ENCODE data around the gene SNTB2. TPM values are rescaled to one million over a fixed set of nuclear protein-coding genes. Genes with fewer than 3 reads are reported as not detected.

The SNTB2 gene
- total and polyA plus RNA-seq, 2 of the 4 experiments (the other 2 are of a cell fraction): 23.5 to 47.5 TPM

GRCh38 chr16:69260506-69260905 lies 73.5 kb downstream of the SNTB2 start:
- Histone ChIP-seq H3K14ac (replicated peaks; ENCODE audit: low read depth, low read length) (no peak overlapping the region), H2BK20ac (ENCODE audit: low read depth, low read length) (no peak overlapping the region), H3K18ac (ENCODE audit: low read depth, low read length) (no peak overlapping the region), H3K9ac (ENCODE audit: low read depth, low read length) (no peak overlapping the region), H2AK5ac (ENCODE audit: low read depth, low read length) (no peak overlapping the region), H3K27me3 (ENCODE audit: control insufficient read depth, insufficient read depth, low read length) (no peaks in the 10 kb centered on the region), H3K4me2 (ENCODE audit: low read depth, low read length) (no peak overlapping the region), H3K79me1 (ENCODE audit: low read depth in 1 of 2, low read length in 2 of 2) (peaks cover 26 to 59% of the 10 kb centered on the region in 2 experiments), H4K91ac (ENCODE audit: insufficient read depth, low read depth, low read length) (no peak overlapping the region), H3K4me3 (ENCODE audit: insufficient read depth, low read depth, low read length) (no peak overlapping the region), H2BK5ac (ENCODE audit: low read depth, low read length, poor library complexity, severe bottlenecking) (no peak overlapping the region), H2AFZ (replicated peaks; ENCODE audit: low read length, poor library complexity) (no peak overlapping the region), H4K20me1 (ENCODE audit: insufficient read depth, low read length) (peaks cover 12% of the 10 kb centered on the region; the same call in 1 of the 2 replicates), H3K9me3 (ENCODE audit: control insufficient read depth, insufficient read depth, low read length) (no peaks in the 10 kb centered on the region), H3K9me1 (ENCODE audit: insufficient read depth, low read length) (peaks cover 4% of the 10 kb centered on the region), H4K5ac (ENCODE audit: low read depth, low read length) (no peak overlapping the region), H2BK15ac (ENCODE audit: low read depth, low read length) (no peak overlapping the region), H3K23ac (ENCODE audit: low read depth, low read length) (no peak overlapping the region), H4K8ac (ENCODE audit: low read depth in 2 of 2, low read length in 2 of 2) (no peak overlapping the region), H2AK9ac (replicated peaks; ENCODE audit: low read depth, low read length, poor library complexity) (no peak overlapping the region), H3K27ac (ENCODE audit: insufficient read depth, low read length) (no peak overlapping the region), H3K36me3 (ENCODE audit: control insufficient read depth, insufficient read depth, low read length) (peaks cover 9% of the 10 kb centered on the region), H3K4ac (ENCODE audit: low read depth, low read length) (no peak overlapping the region), H2BK120ac (ENCODE audit: low read depth, low read length) (no peak overlapping the region), H3K56ac (ENCODE audit: extremely low read depth, insufficient read depth, low read length) (no peak overlapping the region), H3K4me1 (ENCODE audit: control insufficient read depth, insufficient read depth, low read length) (no peaks in the 10 kb centered on the region)
- TF ChIP-seq FOS (IDR thresholded peaks at IDR 0.05; ENCODE audit: low read depth, low read length) (no peak), CHD1 (IDR thresholded peaks at IDR 0.05; ENCODE audit: low read depth, low read length) (no peak), CEBPB (IDR thresholded peaks at IDR 0.05; ENCODE audit: low read depth, low read length) (no peak), BHLHE40 (IDR thresholded peaks at IDR 0.05; ENCODE audit: low read depth, low read length) (no peak), NFE2L2 (IDR thresholded peaks at IDR 0.05; ENCODE audit: low read depth, low read length) (no peak), RCOR1 (IDR thresholded peaks at IDR 0.05; ENCODE audit: insufficient replicate concordance, low read length) (no peak), MXI1 (IDR thresholded peaks at IDR 0.05; ENCODE audit: borderline replicate concordance, low read depth, low read length) (no peak), USF2 (IDR thresholded peaks at IDR 0.05; ENCODE audit: low read depth, low read length) (no peak), RAD21 (IDR thresholded peaks at IDR 0.05; ENCODE audit: low read length) (no peak), SMC3 (IDR thresholded peaks at IDR 0.05; ENCODE audit: low read depth, low read length) (no peak), MAFK (IDR thresholded peaks at IDR 0.05; ENCODE audit: low read depth, low read length) (no peak)
- POLR2A ChIA-PET (ENCODE audit: unreplicated experiment): interaction anchor here (0.6 to 0.7 kb wide), 2 partner anchors 66 to 1446 kb away, joined by 3 to 5 read pairs; no protein-coding TSS in a partner anchor
- intact Hi-C loops (cut with micrococcal nuclease) (no loop called here), in situ Hi-C loops (cut with MboI; ENCODE audit: low sequenced_read_pairs) (no loop called here), dilution Hi-C loops (cut with HindIII; ENCODE audit: low sequenced_read_pairs, unreplicated experiment) (no loop called here)
- no peak for ATAC-seq (ENCODE audit: low read depth)
- WGBS, 2 experiments (ENCODE audit: extremely low coverage in 2 of 2, insufficient read length in 1 of 2): no CpG with 5 or more reads among the region's 3 CpGs
- no peak for DNase-seq
- no TSS peak for BruUV-seq (replicated peaks)
- CTCF ChIA-PET: interaction anchor here (1.7 kb wide), 1 partner anchor 12 kb away, joined by 10 read pairs; no protein-coding TSS in a partner anchor

Data from IMR-90 (cell line).